K562 (cell line): ENCODE data around the gene PPARD. TPM values are rescaled to one million over a fixed set of nuclear protein-coding genes. Genes with fewer than 3 reads are reported as not detected.

ENCODE experiments used
- ATAC-seq: fragments of 200-7000 bp; cut with Tn5 transposase; 3 replicates; pipeline ENCODE4 v1.9.1; 2020; ENCODE audit warnings: moderate library complexity
- BruUV-seq: library from RNA; stranded (reverse); fragments of 400-500 nt; replicated peaks from 2 replicates; lab custom pipeline; 2021; lab: Mats Ljungman, UMichigan
- CTCF ChIA-PET: fragments of 300-600 bp; formaldehyde crosslinking; extraction: SDS; loops from one replicate; lab custom pipeline; 2021; ENCODE audit warnings: low intra/inter-chr PET ratio; lab: Yijun Ruan, JAX
- POLR2A ChIA-PET: fragments of 300-600, 350-650 bp; sonication (Branson Sonifier 250); formaldehyde crosslinking; extraction: SDS; loops from one replicate; lab custom pipeline; 2021; ENCODE audit warnings: antibody characterized with exemption, inconsistent platforms; lab: Yijun Ruan, JAX
- DNase-seq, 4 experiments: peaks; one replicate each; pipeline versions ENCODE4 v3.0.0 to v3.0.0-alpha.2; 2011 to 2018; ENCODE audit warnings: low spot score in 3 of 4, mixed read lengths in 3 of 4; ENCODE audit errors: extremely low read depth in 1 of 4
- FAIRE-seq: peaks from 2 replicates; lab custom pipeline; 2011; peaks lifted over from hg19 to GRCh38; lab: Jason Lieb, UNC
- H2AFZ ChIP-seq: 2 replicates; pipeline ENCODE4 v1.6.0; 2011; ENCODE audit warnings: low read depth, low read length, control low read depth, inconsistent platforms
- H3K27ac ChIP-seq: fragments of 200-600 bp; 3 replicates; pipeline ENCODE4 v1.8.0; 2011; ENCODE audit warnings: low read depth, mild to moderate bottlenecking, control low read depth, inconsistent platforms, low read length, moderate library complexity, mixed read lengths; ENCODE audit errors: extremely low read depth
- H3K27me3 ChIP-seq, 2 experiments: fragments of 300-600 bp in 1 of 2; 2 replicates in 1 of 2; 3 replicates in 1 of 2; pipeline versions ENCODE4 v1.6.0 to v1.8.0; 2011; ENCODE audit warnings: inconsistent platforms in 2 of 2, low read length in 2 of 2, mild to moderate bottlenecking in 1 of 2, mixed read lengths in 1 of 2, moderate library complexity in 1 of 2; ENCODE audit not compliant: control insufficient read depth in 2 of 2, insufficient read depth in 2 of 2
- H3K36me3 ChIP-seq: fragments of 300-600 bp; 3 replicates; pipeline ENCODE4 v1.8.0; 2011; ENCODE audit warnings: mild to moderate bottlenecking, low read length, inconsistent platforms; ENCODE audit not compliant: control insufficient read depth, insufficient read depth
- H3K4me1 ChIP-seq, 2 experiments: fragments of 200-600 bp in 1 of 2; replicated peaks in 1 of 2; 2 replicates in 1 of 2; 3 replicates in 1 of 2; pipeline versions ENCODE4 v1.5.1 to v1.8.0; 2011; ENCODE audit warnings: inconsistent platforms in 2 of 2, low read length in 2 of 2, mild to moderate bottlenecking in 1 of 2, mixed read lengths in 1 of 2, moderate library complexity in 1 of 2; ENCODE audit not compliant: control insufficient read depth in 2 of 2, insufficient read depth in 2 of 2
- H3K4me2 ChIP-seq: 2 replicates; pipeline ENCODE4 v1.6.1; 2011; ENCODE audit warnings: low read length, control low read depth, inconsistent platforms, mixed read lengths; ENCODE audit not compliant: insufficient read depth
- H3K4me3 ChIP-seq: fragments of 200-600 bp; sonication (generic), shearing (Covaris generic); 2 replicates; pipeline ENCODE4 v1.5.1; 2016; ENCODE audit warnings: control low read depth, inconsistent platforms
- H3K79me2 ChIP-seq: fragments of 200-600 bp; 3 replicates; pipeline ENCODE4 v1.8.0; 2011; ENCODE audit warnings: low read length, inconsistent platforms; ENCODE audit not compliant: control insufficient read depth, insufficient read depth
- H3K9ac ChIP-seq, 2 experiments: 2 replicates each; pipeline versions ENCODE4 v1.6.0 to v1.6.1; 2011; ENCODE audit warnings: low read depth in 2 of 2, low read length in 2 of 2, control low read depth in 1 of 2, inconsistent platforms in 1 of 2, mild to moderate bottlenecking in 1 of 2, mixed read lengths in 1 of 2; ENCODE audit not compliant: insufficient read depth in 1 of 2
- H3K9me1 ChIP-seq: one replicate; pipeline ENCODE4 v1.6.0; 2011; ENCODE audit warnings: inconsistent platforms, mild to moderate bottlenecking, low read length, moderate library complexity; ENCODE audit not compliant: control insufficient read depth, insufficient read depth
- H3K9me3 ChIP-seq: replicated peaks from 2 replicates; pipeline ENCODE4 v1.5.1; 2011; ENCODE audit warnings: low read depth, low read length, inconsistent platforms; ENCODE audit not compliant: control insufficient read depth, insufficient read depth
- H4K20me1 ChIP-seq: replicated peaks from 2 replicates; pipeline ENCODE4 v1.6.1; 2011; ENCODE audit warnings: low read length, inconsistent platforms, mixed read lengths; ENCODE audit not compliant: control insufficient read depth, insufficient read depth
- HDAC2 ChIP-seq: fragments of 450-650 bp; IDR thresholded peaks from 2 replicates; pipeline ENCODE4 v1.6.1; 2016; ENCODE audit warnings: mild to moderate bottlenecking
- KHSRP ChIP-seq: fragments of 450-650 bp; IDR thresholded peaks from 2 replicates; pipeline ENCODE4 v1.6.1; 2017
- ZBTB11 ChIP-seq, 3 experiments: fragments of 200-800 bp in 1 of 3; fragments of 250-450 bp in 1 of 3; fragments of 450-650 bp in 1 of 3; sonication (Bioruptor Pico) in 1 of 3; sonication (Bioruptor generic) in 1 of 3; formaldehyde crosslinking in 1 of 3; IDR thresholded peaks; 2 replicates each; pipeline versions ENCODE4 v1.6.1 to v1.8.0; 2016 to 2022; ENCODE audit warnings: mild to moderate bottlenecking in 2 of 3, missing genetic modification characterization in 2 of 3, missing compliant biosample characterization in 1 of 3, moderate library complexity in 1 of 3
- ZBTB33 ChIP-seq: sonication (generic); formaldehyde crosslinking; IDR thresholded peaks from 2 replicates; pipeline ENCODE4 v1.8.1; 2023; ENCODE audit warnings: mild to moderate bottlenecking, missing genetic modification reagents
- WGBS: fragments of 100-300 bp; shearing (Covaris generic); methylation state at CpG from one replicate; pipeline ENCODE4 v1.1.6; 2016; ENCODE audit warnings: low coverage, mixed read lengths; ENCODE audit not compliant: insufficient coverage; ENCODE audit errors: missing lambda C conversion rate; 5-methylcytosine and 5-hydroxymethylcytosine counted together
- in situ Hi-C: fragments of 300-500 bp; cut with MboI; formaldehyde crosslinking; loops from 4 replicates; pipeline ENCODE4 v1.15.0; 2018; ENCODE audit warnings: inconsistent platforms, mixed read lengths
- intact Hi-C: fragments of 100-400 bp; cut with micrococcal nuclease; formaldehyde crosslinking; loops from 2 replicates; pipeline ENCODE4 v1.14.2; 2022
- polyA plus RNA-seq, 8 experiments: library from polyadenylated mRNA; depleted of rRNA in 4 of 8; stranded (reverse) in 5 of 8; unstranded in 3 of 8; fragments of >200 nt; fragmentation: Nextera tagmentation in 2 of 8; fragmentation: Illumina TruSeq in 1 of 8; extraction: Ambion mirVana in 2 of 8; extraction: Trizol in 1 of 8; gene quantifications; 2 replicates each; pipeline versions ENCODE4 v1.2.1 to v1.2.3, GENCODE V29; 2011 to 2014; ENCODE audit warnings: inconsistent platforms in 1 of 8, missing spikeins in 1 of 8
- total RNA-seq, 7 experiments: library from RNA; depleted of rRNA in 6 of 7; stranded (reverse); fragments of >200 nt in 6 of 7; fragmentation: Illumina TruSeq in 2 of 7; extraction: Trizol in 2 of 7; gene quantifications; 2 replicates each; pipeline versions ENCODE4 v1.2.1 to v1.2.3, GENCODE V29; 2011 to 2021; ENCODE audit warnings: low replicate concordance in 1 of 7
- TF ChIP-seq, protein P1 (sequence below): sonication (generic); formaldehyde crosslinking; IDR thresholded peaks from 2 replicates; pipeline ENCODE4 v1.8.1; 2023; ENCODE audit warnings: mild to moderate bottlenecking, missing genetic modification reagents

The PPARD gene
- total and polyA plus RNA-seq, 9 of the 15 experiments (the other 6 are each of a cell fraction or from before 2014, with no cell fraction given) = 0.14 to 13.2 (median 3.8) TPM

DNA sequence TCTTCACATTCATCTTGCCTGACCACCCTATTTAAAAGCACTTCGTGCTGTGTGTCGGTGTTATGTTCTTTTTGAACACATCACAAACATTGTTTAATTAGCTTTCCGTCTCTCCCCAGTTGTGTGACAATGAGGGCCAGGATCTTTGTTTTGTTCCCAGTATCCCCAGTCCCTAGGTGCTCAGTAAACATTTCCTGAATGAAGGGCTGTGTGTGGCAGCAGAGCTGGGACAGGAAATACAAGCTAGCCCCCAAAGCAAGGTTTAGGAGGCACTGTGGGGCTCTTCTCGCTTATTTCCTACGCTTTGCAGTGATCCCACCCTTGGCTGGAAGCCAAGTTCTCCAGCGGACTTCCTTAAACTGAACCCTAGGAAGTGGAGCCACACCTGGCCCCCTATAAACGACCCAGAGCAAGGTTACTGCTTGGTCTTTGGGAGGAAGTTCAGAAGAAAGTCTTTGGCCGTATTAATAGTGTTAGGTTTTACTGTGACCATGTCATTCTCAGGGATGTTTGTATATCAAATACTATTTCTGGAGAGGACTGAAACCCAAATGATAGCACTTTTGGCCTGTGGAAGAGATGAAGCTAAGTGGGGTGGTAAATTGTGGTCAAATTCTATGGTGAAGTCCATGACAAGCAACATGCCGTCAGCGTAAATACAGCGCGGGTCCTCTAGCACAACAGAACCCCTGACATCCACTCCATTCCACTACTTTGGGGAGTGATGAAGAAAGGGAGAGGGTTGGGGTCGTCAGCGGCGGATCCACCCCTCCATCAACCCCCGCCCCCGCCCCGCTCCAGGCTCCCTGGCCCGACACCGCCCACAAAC lies 109.2 kb downstream of the PPARD start:
- no peak for ATAC-seq
- H3K36me3 ChIP-seq = peaks cover 20% of the 10 kb centered on the region; the same call in 2 of the 3 replicates
- in situ Hi-C loops (loop anchor here (10.0 kb wide), 1 partner anchor 147 kb away; no protein-coding TSS in a partner anchor), intact Hi-C loops (no loop called here)
- no peak for DNase-seq
- peaks cover 5 to 7% of the 10 kb centered on the region in 2 experiments; a peak in 3 of 5 replicates for H3K27me3 ChIP-seq
- H3K27ac ChIP-seq = no peak overlapping the region
- 12% methylated on average over 20 of the region's 20 CpGs for WGBS
- no peaks in the 10 kb centered on the region for H3K9me3 ChIP-seq
- peak overlapping the region; percentile 33 to 74; a peak in 3 of 4 replicates for H3K9ac ChIP-seq
- ChIA-PET CTCF (interaction anchor here (0.7 to 1.9 kb wide), 4 partner anchors 109 to 1866 kb away, joined by 3 to 7 read pairs (median 4); partner anchors contain the start of gene PPARD), POLR2A (interaction anchor here (0.7 to 4.1 kb wide), 8 partner anchors 17 to 152 kb away, joined by 3 to 31 read pairs (median 4); partner anchors contain the start of gene RPL10A)
- H3K9me1 ChIP-seq = no peaks in the 10 kb centered on the region
- peak overlapping the region; percentile 84 for H2AFZ ChIP-seq
- peaks cover 26% of the 10 kb centered on the region for H3K79me2 ChIP-seq
- no TSS peak for BruUV-seq
- H4K20me1 ChIP-seq = no peaks in the 10 kb centered on the region
- peak overlapping the region; percentile 73 for H3K4me3 ChIP-seq
- peak overlapping the region; percentile 83 for H3K4me2 ChIP-seq
- no peak for FAIRE-seq
- peaks cover 18 to 27% of the 10 kb centered on the region in 2 experiments for H3K4me1 ChIP-seq
- TF ChIP-seq, protein P1, sequence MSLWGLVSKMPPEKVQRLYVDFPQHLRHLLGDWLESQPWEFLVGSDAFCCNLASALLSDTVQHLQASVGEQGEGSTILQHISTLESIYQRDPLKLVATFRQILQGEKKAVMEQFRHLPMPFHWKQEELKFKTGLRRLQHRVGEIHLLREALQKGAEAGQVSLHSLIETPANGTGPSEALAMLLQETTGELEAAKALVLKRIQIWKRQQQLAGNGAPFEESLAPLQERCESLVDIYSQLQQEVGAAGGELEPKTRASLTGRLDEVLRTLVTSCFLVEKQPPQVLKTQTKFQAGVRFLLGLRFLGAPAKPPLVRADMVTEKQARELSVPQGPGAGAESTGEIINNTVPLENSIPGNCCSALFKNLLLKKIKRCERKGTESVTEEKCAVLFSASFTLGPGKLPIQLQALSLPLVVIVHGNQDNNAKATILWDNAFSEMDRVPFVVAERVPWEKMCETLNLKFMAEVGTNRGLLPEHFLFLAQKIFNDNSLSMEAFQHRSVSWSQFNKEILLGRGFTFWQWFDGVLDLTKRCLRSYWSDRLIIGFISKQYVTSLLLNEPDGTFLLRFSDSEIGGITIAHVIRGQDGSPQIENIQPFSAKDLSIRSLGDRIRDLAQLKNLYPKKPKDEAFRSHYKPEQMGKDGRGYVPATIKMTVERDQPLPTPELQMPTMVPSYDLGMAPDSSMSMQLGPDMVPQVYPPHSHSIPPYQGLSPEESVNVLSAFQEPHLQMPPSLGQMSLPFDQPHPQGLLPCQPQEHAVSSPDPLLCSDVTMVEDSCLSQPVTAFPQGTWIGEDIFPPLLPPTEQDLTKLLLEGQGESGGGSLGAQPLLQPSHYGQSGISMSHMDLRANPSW (CRISPR knock-in tag) = 0 out of 2 replicates have a peak, but pooled peaks have one; percentile 80
- TF ChIP-seq ZBTB11 (CRISPR knock-in tag; IDR thresholded peaks at IDR 0.05) (0 out of 6 replicates have a peak, but pooled peaks of 1 of the 3 experiments have one; percentile 4), ZBTB33 (CRISPR knock-in tag) (0 out of 2 replicates have a peak, but pooled peaks have one; percentile 20), KHSRP (no peak), HDAC2 (0 out of 2 replicates have a peak, but pooled peaks have one; percentile 6)
